ENCODE results near the gene CSRP1. TPM values are rescaled to one million over a fixed set of nuclear protein-coding genes. Genes with fewer than 3 reads are reported as not detected.

CSRP1 gene
- total and polyA plus RNA-seq, 9 of the 15 experiments (the other 6 are each of a cell fraction or from before 2014, with no cell fraction given): 6.8 to 39.4 (median 23.7) TPM

GRCh38 chr1:201488830-201489589, 17.9 kb downstream of the CSRP1 start (continued):
- TF ChIP-seq GABPA (tag; conservative IDR thresholded peaks at IDR 0.05; ENCODE audit: low read depth) (peak; percentile 39; the same call in 1 of the 2 replicates), POLR3G (IDR thresholded peaks at IDR 0.05; ENCODE audit: extremely low read depth, insufficient read length, insufficient replicate concordance) (no peak), FOXK2 (conservative IDR thresholded peaks at IDR 0.05 in 1 of 2, IDR thresholded peaks at IDR 0.05 in 1 of 2; ENCODE audit: low read depth in 2 of 2) (no peak), ZNF436 (CRISPR knock-in tag; IDR thresholded peaks at IDR 0.05) (no peak), MEIS2 (IDR thresholded peaks at IDR 0.05; ENCODE audit: partially characterized antibody) (peak; percentile 31), ARID4B (CRISPR knock-in tag; IDR thresholded peaks at IDR 0.05) (no peak), MAFG (tag; conservative IDR thresholded peaks at IDR 0.05) (peak; percentile 46; the same call in 1 of the 2 replicates), RBM17 (IDR thresholded peaks at IDR 0.05; ENCODE audit: borderline replicate concordance, low read depth, low read length) (no peak), ZNF551 (CRISPR knock-in tag; IDR thresholded peaks at IDR 0.05) (no peak), CHD4 (IDR thresholded peaks at IDR 0.05; ENCODE audit: insufficient read depth, insufficient replicate concordance, low read depth, low read length, poor library complexity, severe bottlenecking) (peak; percentile 54), FOSL1 (tag; conservative IDR thresholded peaks at IDR 0.05) (peak; percentile 81), IRF1 (CRISPR knock-in tag; IDR thresholded peaks at IDR 0.05; ENCODE audit: borderline replicate concordance) (no peak), STAT5A (IDR thresholded peaks at IDR 0.05; ENCODE audit: borderline replicate concordance, low read length) (no peak), NR1H2 (CRISPR knock-in tag; IDR thresholded peaks at IDR 0.05) (no peak), TFE3 (CRISPR knock-in tag; IDR thresholded peaks at IDR 0.05) (no peak), BDP1 (IDR thresholded peaks at IDR 0.05; ENCODE audit: insufficient read depth, insufficient read length) (no peak), KDM1A (IDR thresholded peaks at IDR 0.05) (peak; percentile 33 to 34; a peak in 1 of 4 replicates), BCOR (IDR thresholded peaks at IDR 0.05) (0 out of 2 replicates have a peak, but pooled peaks have one; percentile 27), PHF8 (IDR thresholded peaks at IDR 0.05; ENCODE audit: borderline replicate concordance, low read length) (no peak), MECOM (CRISPR knock-in tag; IDR thresholded peaks at IDR 0.05) (no peak)
